MM.1S (cell line): ENCODE results near the gene GULP1.

ENCODE experiments used
- EZH2 ChIP-seq: fragments of 300-600 bp; sonication (generic); optimal IDR thresholded peaks from 2 replicates; pipeline ENCODE3; 2017; ENCODE audit warnings: low read depth, mild to moderate bottlenecking, antibody characterized with exemption, low read length, mixed read lengths
- TF ChIP-seq, protein P1 (sequence below): fragments of 300-600 bp; sonication (generic); IDR thresholded peaks from 2 replicates; pipeline ENCODE4 v1.5.1; 2016; ENCODE audit warnings: antibody characterized with exemption, low read length, mixed read lengths

- TF ChIP-seq, protein P1, sequence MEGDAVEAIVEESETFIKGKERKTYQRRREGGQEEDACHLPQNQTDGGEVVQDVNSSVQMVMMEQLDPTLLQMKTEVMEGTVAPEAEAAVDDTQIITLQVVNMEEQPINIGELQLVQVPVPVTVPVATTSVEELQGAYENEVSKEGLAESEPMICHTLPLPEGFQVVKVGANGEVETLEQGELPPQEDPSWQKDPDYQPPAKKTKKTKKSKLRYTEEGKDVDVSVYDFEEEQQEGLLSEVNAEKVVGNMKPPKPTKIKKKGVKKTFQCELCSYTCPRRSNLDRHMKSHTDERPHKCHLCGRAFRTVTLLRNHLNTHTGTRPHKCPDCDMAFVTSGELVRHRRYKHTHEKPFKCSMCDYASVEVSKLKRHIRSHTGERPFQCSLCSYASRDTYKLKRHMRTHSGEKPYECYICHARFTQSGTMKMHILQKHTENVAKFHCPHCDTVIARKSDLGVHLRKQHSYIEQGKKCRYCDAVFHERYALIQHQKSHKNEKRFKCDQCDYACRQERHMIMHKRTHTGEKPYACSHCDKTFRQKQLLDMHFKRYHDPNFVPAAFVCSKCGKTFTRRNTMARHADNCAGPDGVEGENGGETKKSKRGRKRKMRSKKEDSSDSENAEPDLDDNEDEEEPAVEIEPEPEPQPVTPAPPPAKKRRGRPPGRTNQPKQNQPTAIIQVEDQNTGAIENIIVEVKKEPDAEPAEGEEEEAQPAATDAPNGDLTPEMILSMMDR: no peak
- TF ChIP-seq EZH2: no peak
Measured at GRCh38 chr2:188414869-188415753, 123.4 kb downstream of the GULP1 start.
